WTC11 (cell line): ENCODE data around the gene RANBP17. TPM values are rescaled to one million over a fixed set of nuclear protein-coding genes. Genes with fewer than 3 reads are reported as not detected.

Experiments
- ATAC-seq: fragments of 200-7000 bp; cut with Tn5 transposase; 2 replicates; pipeline ENCODE4 v1.10.0; 2021; ENCODE audit warnings: mild to moderate bottlenecking, moderate library complexity
- CTCF ChIA-PET: fragments of 300-600 bp; sonication (Branson Sonifier 250); formaldehyde crosslinking; loops from one replicate; lab custom pipeline; 2021; ENCODE audit warnings: antibody characterized with exemption; lab: Charles Lee
- POLR2A ChIA-PET: fragments of 350-600 bp; sonication (Branson Sonifier 250); formaldehyde crosslinking; loops from one replicate; lab custom pipeline; 2021; ENCODE audit warnings: antibody characterized with exemption; lab: Charles Lee
- DNase-seq: peaks from one replicate; pipeline ENCODE4 v3.0.0; 2021; ENCODE audit warnings: low spot score
- H3K27ac Mint-ChIP-seq: 2 replicates; pipeline ENCODE4 v1.8.0; 2021; ENCODE audit warnings: mixed read lengths
- H3K27me3 Mint-ChIP-seq: 2 replicates; pipeline ENCODE4 v1.8.0; 2021; ENCODE audit warnings: low read depth, mild to moderate bottlenecking, moderate library complexity, mixed read lengths
- H3K36me3 Mint-ChIP-seq: 2 replicates; pipeline ENCODE4 v1.8.0; 2021; ENCODE audit warnings: mixed read lengths
- H3K4me1 Mint-ChIP-seq: 2 replicates; pipeline ENCODE4 v1.8.0; 2022; ENCODE audit warnings: mixed read lengths
- H3K4me3 Mint-ChIP-seq: 2 replicates; pipeline ENCODE4 v1.8.0; 2021; ENCODE audit warnings: mild to moderate bottlenecking, moderate library complexity, mixed read lengths
- H3K9me3 Mint-ChIP-seq: 2 replicates; pipeline ENCODE4 v1.8.0; 2021; ENCODE audit warnings: mixed read lengths
- AR ChIP-seq: fragments of 250-450 bp; sonication (Bioruptor Pico); IDR thresholded peaks from 2 replicates; pipeline ENCODE4 v1.9.0; 2021; ENCODE audit warnings: mild to moderate bottlenecking
- ATF1 ChIP-seq: sonication (generic); formaldehyde crosslinking; IDR thresholded peaks from 2 replicates; pipeline ENCODE4 v1.8.1; 2023; ENCODE audit warnings: mild to moderate bottlenecking, moderate library complexity, missing genetic modification reagents
- CDX4 ChIP-seq: fragments of 250-450 bp; sonication (Bioruptor Pico); IDR thresholded peaks from 2 replicates; pipeline ENCODE4 v1.9.0; 2021; ENCODE audit warnings: moderate library complexity, mild to moderate bottlenecking, inconsistent platforms, borderline replicate concordance
- E2F1 ChIP-seq: sonication (generic); formaldehyde crosslinking; IDR thresholded peaks from 2 replicates; pipeline ENCODE4 v1.8.0; 2022; ENCODE audit warnings: mild to moderate bottlenecking, missing genetic modification reagents
- E2F5 ChIP-seq: sonication (generic); formaldehyde crosslinking; IDR thresholded peaks from 2 replicates; pipeline ENCODE4 v1.8.1; 2022; ENCODE audit warnings: mild to moderate bottlenecking, moderate library complexity, missing genetic modification reagents
- ELF4 ChIP-seq: sonication (generic); formaldehyde crosslinking; IDR thresholded peaks from 2 replicates; pipeline ENCODE4 v1.8.1; 2022; ENCODE audit warnings: low read depth, mild to moderate bottlenecking, moderate library complexity, missing genetic modification reagents
- GABPB1 ChIP-seq: sonication (generic); formaldehyde crosslinking; IDR thresholded peaks from 2 replicates; pipeline ENCODE4 v1.8.1; 2023; ENCODE audit warnings: mild to moderate bottlenecking, missing genetic modification reagents
- HMGXB4 ChIP-seq: sonication (generic); formaldehyde crosslinking; IDR thresholded peaks from 2 replicates; pipeline ENCODE4 v1.8.1; 2023; ENCODE audit warnings: mild to moderate bottlenecking, moderate library complexity, missing genetic modification reagents
- IRF1 ChIP-seq: sonication (generic); formaldehyde crosslinking; IDR thresholded peaks from 2 replicates; pipeline ENCODE4 v1.8.0; 2023; ENCODE audit warnings: missing genetic modification reagents
- MAX ChIP-seq: sonication (generic); formaldehyde crosslinking; IDR thresholded peaks from 2 replicates; pipeline ENCODE4 v1.8.0; 2022; ENCODE audit warnings: mild to moderate bottlenecking, missing genetic modification reagents
- RORB ChIP-seq: fragments of 250-450 bp; sonication (Bioruptor Pico); IDR thresholded peaks from 2 replicates; pipeline ENCODE4 v1.9.0; 2021; ENCODE audit warnings: mild to moderate bottlenecking
- SMAD3 ChIP-seq: sonication (generic); formaldehyde crosslinking; IDR thresholded peaks from 2 replicates; pipeline ENCODE4 v1.8.0; 2022; ENCODE audit warnings: missing genetic modification reagents, mild to moderate bottlenecking, borderline replicate concordance
- SP1 ChIP-seq: sonication (generic); formaldehyde crosslinking; conservative IDR thresholded peaks from 2 replicates; pipeline ENCODE4 v1.8.1; 2022; ENCODE audit warnings: missing genetic modification reagents
- TEAD4 ChIP-seq: sonication (generic); formaldehyde crosslinking; IDR thresholded peaks from 2 replicates; pipeline ENCODE4 v1.8.0; 2022; ENCODE audit warnings: mild to moderate bottlenecking, missing genetic modification reagents
- ZBTB21 ChIP-seq: sonication (generic); formaldehyde crosslinking; IDR thresholded peaks from 2 replicates; pipeline ENCODE4 v1.8.1; 2023; ENCODE audit warnings: mild to moderate bottlenecking, missing genetic modification reagents, borderline replicate concordance
- ZNF263 ChIP-seq: sonication (generic); formaldehyde crosslinking; IDR thresholded peaks from 2 replicates; pipeline ENCODE4 v1.8.1; 2022; ENCODE audit warnings: low read depth, mild to moderate bottlenecking, moderate library complexity, missing genetic modification reagents
- ZNF425 ChIP-seq: fragments of 250-450 bp; sonication (Bioruptor Pico); conservative IDR thresholded peaks from 2 replicates; pipeline ENCODE4 v1.9.0; 2021; ENCODE audit warnings: mild to moderate bottlenecking
- total RNA-seq: library from RNA; stranded (reverse); gene quantifications from 3 replicates; pipeline ENCODE4 v1.2.3, GENCODE V29; 2021

The RANBP17 gene
- total RNA-seq, 1 experiment from 2014 or later: 23.1 TPM

- CTCF ChIA-PET: no interaction called here
- no peak overlapping the region for H3K4me3 Mint-ChIP-seq
- ATAC-seq (no peak), DNase-seq (no peak)
- H3K27ac Mint-ChIP-seq: no peak overlapping the region
- H3K27me3 Mint-ChIP-seq: no peaks in the 10 kb centered on the region
- peaks cover 2% of the 10 kb centered on the region; the same call in 1 of the 2 replicates for H3K4me1 Mint-ChIP-seq
- peaks cover 24% of the 10 kb centered on the region for H3K9me3 Mint-ChIP-seq
- POLR2A ChIA-PET: no interaction called here
- peaks cover 28% of the 10 kb centered on the region for H3K36me3 Mint-ChIP-seq
- TF ChIP-seq E2F1 (CRISPR knock-in tag): no peak
- TF ChIP-seq IRF1 (CRISPR knock-in tag): no peak
- TF ChIP-seq MAX (CRISPR knock-in tag): no peak
- TF ChIP-seq GABPB1 (CRISPR knock-in tag): no peak
- no peak for TF ChIP-seq ATF1 (CRISPR knock-in tag)
- TF ChIP-seq SMAD3 (CRISPR knock-in tag): no peak
- no peak for TF ChIP-seq ZNF425
- no peak for TF ChIP-seq CDX4 (CRISPR knock-in tag)
- TF ChIP-seq AR: no peak
- TF ChIP-seq RORB (CRISPR knock-in tag): no peak
- TF ChIP-seq ZNF263: no peak
- TF ChIP-seq TEAD4 (CRISPR knock-in tag): no peak
- TF ChIP-seq ELF4: no peak
- no peak for TF ChIP-seq HMGXB4 (CRISPR knock-in tag)
- TF ChIP-seq ZBTB21: no peak
These were observed 219.5 kb downstream of the RANBP17 start for GRCh38 chr5:171081319-171081718.

- peaks cover 20% of the 10 kb centered on the region for H3K36me3 Mint-ChIP-seq
- peaks cover 2% of the 10 kb centered on the region; the same call in 1 of the 2 replicates for H3K27me3 Mint-ChIP-seq
- H3K27ac Mint-ChIP-seq: no peak overlapping the region
- TF ChIP-seq E2F5 (CRISPR knock-in tag) (no peak), SP1 (CRISPR knock-in tag) (no peak)
- ChIA-PET POLR2A (no interaction called here), CTCF (no interaction called here)
- no peak overlapping the region for H3K4me3 Mint-ChIP-seq
- DNase-seq (no peak), ATAC-seq (no peak)
- peaks cover 36% of the 10 kb centered on the region for H3K4me1 Mint-ChIP-seq
- H3K9me3 Mint-ChIP-seq: peaks cover 20% of the 10 kb centered on the region
These were observed 230.4 kb downstream of the RANBP17 start for GRCh38 chr5:171092194-171092593.
